GM12878 (cell line): Measurements from ENCODE around the gene TXNDC12. TPM values are rescaled to one million over a fixed set of nuclear protein-coding genes. Genes with fewer than 3 reads are reported as not detected.

Experiments
- CTCF ChIP-seq, 3 experiments: IDR thresholded peaks in 2 of 3; conservative IDR thresholded peaks in 1 of 3; 2 replicates each; pipeline ENCODE4 v1.5.1; 2011; ENCODE audit warnings: low read depth in 3 of 3, low read length in 3 of 3, mild to moderate bottlenecking in 3 of 3, control low read depth in 2 of 3, moderate library complexity in 2 of 3, inconsistent platforms in 1 of 3, mixed read lengths in 1 of 3; ENCODE audit not compliant: control insufficient read depth in 2 of 3, insufficient read depth in 1 of 3; ENCODE audit errors: extremely low read depth in 1 of 3
- FOXM1 ChIP-seq: IDR thresholded peaks from 2 replicates; pipeline ENCODE4 v1.6.1; 2012; ENCODE audit warnings: low read depth, mild to moderate bottlenecking, inconsistent platforms, low read length, moderate library complexity
- MEF2A ChIP-seq: IDR thresholded peaks from 2 replicates; pipeline ENCODE4 v1.6.1; 2011; ENCODE audit warnings: low read depth, mild to moderate bottlenecking, low read length, moderate library complexity; ENCODE audit not compliant: insufficient read depth
- NBN ChIP-seq: fragments of 450-650 bp; IDR thresholded peaks from 2 replicates; pipeline ENCODE4 v1.6.1; 2016
- POLR2A ChIP-seq: IDR thresholded peaks from 2 replicates; pipeline ENCODE4 v1.6.1; 2011; ENCODE audit warnings: low read depth, mild to moderate bottlenecking, low read length
- RAD21 ChIP-seq: IDR thresholded peaks from 2 replicates; pipeline ENCODE4 v1.6.1; 2011; ENCODE audit warnings: mild to moderate bottlenecking, low read depth, low read length, moderate library complexity; ENCODE audit not compliant: insufficient read depth
- RB1 ChIP-seq: fragments of 450-650 bp; formaldehyde crosslinking; IDR thresholded peaks from 2 replicates; pipeline ENCODE4 v1.6.1; 2017; ENCODE audit warnings: mild to moderate bottlenecking, borderline replicate concordance
- RELA ChIP-seq: fragments of 450-650 bp; IDR thresholded peaks from 2 replicates; pipeline ENCODE4 v1.8.0; 2014; ENCODE audit warnings: borderline replicate concordance; ENCODE audit not compliant: partially characterized antibody
- SIX5 ChIP-seq: IDR thresholded peaks from 2 replicates; pipeline ENCODE4 v1.6.1; 2011; ENCODE audit warnings: mild to moderate bottlenecking, low read depth, low read length, moderate library complexity; ENCODE audit not compliant: severe bottlenecking
- SMAD5 ChIP-seq: IDR thresholded peaks from 2 replicates; pipeline ENCODE4 v1.6.1; 2016; ENCODE audit warnings: antibody characterized with exemption, low read depth
- SMARCA5 ChIP-seq: fragments of 450-650 bp; IDR thresholded peaks from 2 replicates; pipeline ENCODE4 v1.6.1; 2017; ENCODE audit warnings: mild to moderate bottlenecking
- SMC3 ChIP-seq: IDR thresholded peaks from 2 replicates; pipeline ENCODE4 v1.6.1; 2011; ENCODE audit warnings: low read length, improper control_type of control experiment, borderline replicate concordance
- YY1 ChIP-seq: IDR thresholded peaks from 2 replicates; pipeline ENCODE4 v1.6.1; 2011; ENCODE audit warnings: low read depth, mild to moderate bottlenecking, low read length
- ZNF207 ChIP-seq: fragments of 450-650 bp; IDR thresholded peaks from 2 replicates; pipeline ENCODE4 v1.6.1; 2014; ENCODE audit warnings: antibody characterized with exemption, mild to moderate bottlenecking, borderline replicate concordance
- ZSCAN29 ChIP-seq: fragments of 450-650 bp; IDR thresholded peaks from 2 replicates; pipeline ENCODE4 v1.6.1; 2017; ENCODE audit warnings: mild to moderate bottlenecking, moderate library complexity
- polyA plus RNA-seq, 11 experiments: library from polyadenylated mRNA; depleted of rRNA in 4 of 11; unstranded in 6 of 11; stranded (reverse) in 5 of 11; fragments of >200 nt; fragmentation: Nextera tagmentation in 4 of 11; fragmentation: Illumina TruSeq in 1 of 11; extraction: Ambion mirVana in 4 of 11; extraction: Trizol in 1 of 11; gene quantifications; 1 replicate in 1 of 11; 2 replicates in 10 of 11; pipeline versions ENCODE4 v1.2.1 to v1.2.3, GENCODE V29; 2011 to 2016; ENCODE audit warnings: inconsistent platforms in 2 of 11, missing spikeins in 2 of 11, low read depth in 1 of 11
- total RNA-seq, 4 experiments: library from RNA; depleted of rRNA in 3 of 4; stranded (reverse); fragments of >200 nt in 3 of 4; fragmentation: Illumina TruSeq in 1 of 4; extraction: Trizol in 1 of 4; gene quantifications; 2 replicates each; pipeline versions ENCODE4 v1.2.1 to v1.2.3, GENCODE V29; 2013 to 2021
- TF ChIP-seq, protein P1 (sequence below): fragments of 450-650 bp; IDR thresholded peaks from 2 replicates; pipeline ENCODE4 v1.6.1; 2016; ENCODE audit warnings: mild to moderate bottlenecking

The TXNDC12 gene
- total and polyA plus RNA-seq, 10 of the 15 experiments (the other 5 are each of a cell fraction or from before 2014, with no cell fraction given) = 6.7 to 41.7 (median 17.7) TPM

GRCh38 chr1:52002038-52002917 lies 52.7 kb downstream of the TXNDC12 start (continued):
- TF ChIP-seq CTCF (IDR thresholded peaks at IDR 0.05 in 2 of 3, conservative IDR thresholded peaks at IDR 0.05 in 1 of 3; ENCODE audit: control insufficient read depth in 2 of 3, extremely low read depth in 1 of 3, insufficient read depth in 1 of 3, low read depth in 3 of 3, low read length in 3 of 3) = peak; percentile 85 to 95 (median 92)
- peak; percentile 41 for TF ChIP-seq RELA
- peak; percentile 86; the same call in 1 of the 2 replicates for TF ChIP-seq RB1
- TF ChIP-seq SIX5 = no peak
- 0 out of 2 replicates have a peak, but pooled peaks have one; percentile 27 for TF ChIP-seq SMARCA5
- TF ChIP-seq ZNF207 = 0 out of 2 replicates have a peak, but pooled peaks have one; percentile 28
- 0 out of 2 replicates have a peak, but pooled peaks have one; percentile 18 for TF ChIP-seq NBN
- peak; percentile 79 for TF ChIP-seq YY1
- 0 out of 2 replicates have a peak, but pooled peaks have one; percentile 37 for TF ChIP-seq FOXM1
- 0 out of 2 replicates have a peak, but pooled peaks have one; percentile 31 for TF ChIP-seq MEF2A
- TF ChIP-seq ZSCAN29 = no peak
- TF ChIP-seq, protein P1, sequence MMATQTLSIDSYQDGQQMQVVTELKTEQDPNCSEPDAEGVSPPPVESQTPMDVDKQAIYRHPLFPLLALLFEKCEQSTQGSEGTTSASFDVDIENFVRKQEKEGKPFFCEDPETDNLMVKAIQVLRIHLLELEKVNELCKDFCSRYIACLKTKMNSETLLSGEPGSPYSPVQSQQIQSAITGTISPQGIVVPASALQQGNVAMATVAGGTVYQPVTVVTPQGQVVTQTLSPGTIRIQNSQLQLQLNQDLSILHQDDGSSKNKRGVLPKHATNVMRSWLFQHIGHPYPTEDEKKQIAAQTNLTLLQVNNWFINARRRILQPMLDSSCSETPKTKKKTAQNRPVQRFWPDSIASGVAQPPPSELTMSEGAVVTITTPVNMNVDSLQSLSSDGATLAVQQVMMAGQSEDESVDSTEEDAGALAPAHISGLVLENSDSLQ = 0 out of 2 replicates have a peak, but pooled peaks have one; percentile 18
- TF ChIP-seq POLR2A = no peak
- no peak for TF ChIP-seq SMAD5
- TF ChIP-seq RAD21 = peak; percentile 97
- peak; percentile 99 for TF ChIP-seq SMC3
